Gastroesophageal sphincter (tissue), 2 donors: ENCODE data around the gene BAZ2B.

ENCODE experiments used
- EP300 ChIP-seq: sonication (generic); formaldehyde crosslinking; IDR thresholded peaks from one replicate; pipeline ENCODE4 v1.6.1; 2017; ENCODE audit warnings: antibody characterized with exemption, mild to moderate bottlenecking
- POLR2AphosphoS5 ChIP-seq: sonication (generic); formaldehyde crosslinking; IDR thresholded peaks from one replicate; pipeline ENCODE4 v1.6.1; 2017; ENCODE audit warnings: antibody characterized with exemption

DNA sequence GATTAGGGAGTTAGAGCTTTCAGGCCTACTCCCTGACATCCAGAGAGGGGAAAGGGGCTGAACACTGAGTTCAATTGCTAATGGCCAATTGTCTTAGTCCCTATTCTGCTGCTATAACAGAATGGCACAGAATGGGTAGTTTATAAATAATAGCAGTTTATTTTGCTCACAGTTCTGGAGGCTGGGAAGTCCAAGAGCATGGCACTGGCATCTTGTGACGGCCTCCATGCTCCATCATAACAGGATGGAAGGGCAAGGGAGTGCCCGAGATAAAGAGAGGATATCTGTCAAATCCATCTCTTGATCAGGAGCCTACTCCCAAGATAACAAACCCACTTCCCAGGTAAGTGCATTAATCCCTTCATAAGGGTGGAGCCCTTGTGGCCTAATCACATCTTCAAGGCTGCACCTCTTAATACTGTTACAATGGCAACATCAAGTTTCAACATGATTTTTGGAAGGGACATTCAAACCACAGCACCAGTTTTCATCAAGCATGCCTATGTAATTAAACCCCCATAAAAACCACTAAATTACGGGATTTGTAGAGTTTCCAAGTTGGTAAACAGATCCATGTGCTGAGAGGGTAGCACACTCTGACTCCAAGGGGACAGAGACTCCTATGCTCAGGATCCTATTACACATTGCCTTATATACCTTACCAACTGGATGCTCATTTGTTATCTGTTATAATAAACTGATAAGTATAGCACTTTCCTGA is 44.6 kb downstream of the BAZ2B start:
- TF ChIP-seq EP300 (no peak), POLR2AphosphoS5 (no peak)
